ENCODE results near the gene KRTAP13-2. TPM values are rescaled to one million over a fixed set of nuclear protein-coding genes. Genes with fewer than 3 reads are reported as not detected.

The KRTAP13-2 gene
- total and polyA plus RNA-seq, 10 of the 15 experiments (the other 5 are each of a cell fraction or from before 2014, with no cell fraction given) = not detected

- H3K4me1 ChIP-seq (ENCODE audit: control insufficient read depth, insufficient read depth, low read length) = no peaks in the 10 kb centered on the region
- H2AFZ ChIP-seq (ENCODE audit: control insufficient read depth, low read depth, low read length) = no peak overlapping the region
- H3K9me3 ChIP-seq (replicated peaks; ENCODE audit: control insufficient read depth, insufficient read depth, low read length) = no peaks in the 10 kb centered on the region
- DNase-seq (ENCODE audit: low read depth, low spot score) (no peak), FAIRE-seq (no peak), ATAC-seq (no peak)
- ChIA-PET RAD21 (ENCODE audit: unreplicated experiment) (no interaction called here), CTCF (no interaction called here), SMC1A (ENCODE audit: uncharacterized antibody, unreplicated experiment) (no interaction called here), POLR2A (no interaction called here)
- in situ Hi-C loops (cut with MboI) (no loop called here), intact Hi-C loops (cut with micrococcal nuclease; ENCODE audit: unreplicated experiment) (no loop called here)
- H3K27me3 ChIP-seq (replicated peaks in 1 of 2; ENCODE audit: control insufficient read depth in 2 of 2, insufficient read depth in 2 of 2, low read length in 1 of 2) = no peaks in the 10 kb centered on the region
- H4K20me1 ChIP-seq (ENCODE audit: control insufficient read depth, insufficient read depth) = no peaks in the 10 kb centered on the region
- no peak overlapping the region for H3K4me3 ChIP-seq
- WGBS (ENCODE audit: insufficient coverage, insufficient replicate concordance, low lambda C conversion rate, missing lambda C conversion rate) = 0% methylated on average over 1 of the region's 1 CpG
- no peaks in the 10 kb centered on the region for H3K79me2 ChIP-seq (ENCODE audit: control insufficient read depth, insufficient read depth, low read length)
- H3K27ac ChIP-seq (ENCODE audit: control insufficient read depth, insufficient read depth) = no peak overlapping the region
- no peak overlapping the region for H3K9ac ChIP-seq (ENCODE audit: control insufficient read depth, insufficient read depth, low read length)
- no TSS peak for BruUV-seq (replicated peaks)
- no peaks in the 10 kb centered on the region for H3K36me3 ChIP-seq (ENCODE audit: control insufficient read depth in 2 of 2, insufficient read depth in 2 of 2, low read length in 1 of 2)
- H3K4me2 ChIP-seq (ENCODE audit: control insufficient read depth, insufficient read depth) = no peak overlapping the region
- TF ChIP-seq E2F8 (IDR thresholded peaks at IDR 0.05; ENCODE audit: low read depth, partially characterized antibody) (no peak), SMAD5 (IDR thresholded peaks at IDR 0.05; ENCODE audit: low read depth) (no peak), BCLAF1 (IDR thresholded peaks at IDR 0.05) (no peak), DPF2 (IDR thresholded peaks at IDR 0.05) (no peak), HDAC6 (IDR thresholded peaks at IDR 0.05; ENCODE audit: unreplicated experiment) (no peak), NFYA (IDR thresholded peaks at IDR 0.05; ENCODE audit: borderline replicate concordance, low read depth, low read length) (no peak), PAX5 (IDR thresholded peaks at IDR 0.05; ENCODE audit: borderline replicate concordance, low read depth, low read length) (no peak), HSF1 (IDR thresholded peaks at IDR 0.05; ENCODE audit: low read depth, low read length) (no peak), RAD51 (IDR thresholded peaks at IDR 0.05) (no peak), WRNIP1 (IDR thresholded peaks at IDR 0.05; ENCODE audit: borderline replicate concordance, low read depth, low read length) (no peak)
Measured at GRCh38 chr21:30382201-30382600, 10.1 kb upstream of the KRTAP13-2 start.
